ENCODE measurements around the gene PYHIN1.

GRCh38 chr1:158978730-158979129, 47.4 kb downstream of the PYHIN1 start:
- no peak for TF ChIP-seq CTCF (IDR thresholded peaks at IDR 0.05)
- no peak for TF ChIP-seq POLR2AphosphoS5 (IDR thresholded peaks at IDR 0.05)
